AG10803 (cell line): Measurements from ENCODE around the gene HEXB.

ENCODE experiments used
- DNase-seq: peaks from one replicate; pipeline ENCODE4 v3.0.0; 2010; ENCODE audit warnings: low read depth
- H3K4me3 ChIP-seq: 2 replicates; pipeline ENCODE4 v1.5.1; 2011; ENCODE audit warnings: mild to moderate bottlenecking, low read length, control low read depth
- TF ChIP-seq, protein P1 (sequence below): conservative IDR thresholded peaks from 2 replicates; pipeline ENCODE4 v1.5.1; 2011; ENCODE audit warnings: mild to moderate bottlenecking, low read length, control low read depth, inconsistent platforms

The HEXB gene

DNA sequence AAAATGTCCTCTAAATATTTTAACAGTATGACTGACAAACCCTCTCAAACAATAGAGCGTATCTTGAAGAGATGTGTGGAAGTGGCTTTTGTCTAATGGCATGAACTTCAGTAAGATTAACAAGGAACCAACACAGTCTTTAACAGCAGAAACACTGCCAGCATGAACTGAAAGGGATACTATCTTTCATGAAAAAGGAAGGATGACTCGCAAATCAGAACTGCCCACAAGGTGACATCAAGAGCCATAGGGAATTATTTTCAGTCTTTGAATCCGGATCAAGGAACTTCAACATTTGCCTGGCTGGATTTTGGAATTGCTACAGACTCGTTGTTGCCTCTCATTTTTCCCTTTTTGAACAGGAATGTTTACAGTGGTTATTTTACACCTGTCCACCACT is 5.1 kb upstream of the HEXB start:
- H3K4me3 ChIP-seq = no peak overlapping the region
- TF ChIP-seq, protein P1, sequence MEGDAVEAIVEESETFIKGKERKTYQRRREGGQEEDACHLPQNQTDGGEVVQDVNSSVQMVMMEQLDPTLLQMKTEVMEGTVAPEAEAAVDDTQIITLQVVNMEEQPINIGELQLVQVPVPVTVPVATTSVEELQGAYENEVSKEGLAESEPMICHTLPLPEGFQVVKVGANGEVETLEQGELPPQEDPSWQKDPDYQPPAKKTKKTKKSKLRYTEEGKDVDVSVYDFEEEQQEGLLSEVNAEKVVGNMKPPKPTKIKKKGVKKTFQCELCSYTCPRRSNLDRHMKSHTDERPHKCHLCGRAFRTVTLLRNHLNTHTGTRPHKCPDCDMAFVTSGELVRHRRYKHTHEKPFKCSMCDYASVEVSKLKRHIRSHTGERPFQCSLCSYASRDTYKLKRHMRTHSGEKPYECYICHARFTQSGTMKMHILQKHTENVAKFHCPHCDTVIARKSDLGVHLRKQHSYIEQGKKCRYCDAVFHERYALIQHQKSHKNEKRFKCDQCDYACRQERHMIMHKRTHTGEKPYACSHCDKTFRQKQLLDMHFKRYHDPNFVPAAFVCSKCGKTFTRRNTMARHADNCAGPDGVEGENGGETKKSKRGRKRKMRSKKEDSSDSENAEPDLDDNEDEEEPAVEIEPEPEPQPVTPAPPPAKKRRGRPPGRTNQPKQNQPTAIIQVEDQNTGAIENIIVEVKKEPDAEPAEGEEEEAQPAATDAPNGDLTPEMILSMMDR = no peak
- no peak for DNase-seq

DNA sequence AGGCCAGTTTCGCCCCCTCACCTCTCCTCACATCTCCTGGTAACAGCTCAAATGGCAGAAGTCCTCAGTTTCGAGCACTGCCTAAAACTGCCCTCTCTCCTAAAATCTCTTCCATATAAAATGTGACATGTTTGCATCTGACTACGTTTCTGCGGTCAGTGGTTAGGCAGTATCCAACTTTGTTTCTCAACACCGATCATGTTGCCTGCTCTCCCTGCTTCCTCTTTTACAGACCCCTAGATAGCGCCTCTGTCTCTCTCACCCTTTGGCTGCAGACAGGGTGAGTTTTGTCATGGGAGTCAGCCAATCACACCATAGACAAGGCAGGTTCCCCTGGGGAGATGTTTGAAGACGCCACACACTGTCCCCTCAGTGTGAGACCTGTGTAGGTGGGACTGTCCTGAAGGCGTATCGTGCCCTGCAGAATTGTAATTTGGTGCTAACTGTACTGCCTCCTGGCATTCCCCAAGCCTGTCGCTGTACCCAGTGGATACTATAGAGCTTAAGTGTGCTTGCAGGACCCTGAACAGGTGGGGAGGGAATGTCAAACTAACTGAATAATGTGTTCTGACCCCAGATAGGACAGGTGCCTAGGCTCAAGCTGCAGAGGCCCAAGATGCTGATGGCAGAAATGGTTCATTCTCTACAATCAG is 1.1 kb downstream of the HEXB start:
- peak overlapping the region; percentile 82 for H3K4me3 ChIP-seq
- TF ChIP-seq, protein P1 = no peak
- peak; percentile 51 for DNase-seq

DNA sequence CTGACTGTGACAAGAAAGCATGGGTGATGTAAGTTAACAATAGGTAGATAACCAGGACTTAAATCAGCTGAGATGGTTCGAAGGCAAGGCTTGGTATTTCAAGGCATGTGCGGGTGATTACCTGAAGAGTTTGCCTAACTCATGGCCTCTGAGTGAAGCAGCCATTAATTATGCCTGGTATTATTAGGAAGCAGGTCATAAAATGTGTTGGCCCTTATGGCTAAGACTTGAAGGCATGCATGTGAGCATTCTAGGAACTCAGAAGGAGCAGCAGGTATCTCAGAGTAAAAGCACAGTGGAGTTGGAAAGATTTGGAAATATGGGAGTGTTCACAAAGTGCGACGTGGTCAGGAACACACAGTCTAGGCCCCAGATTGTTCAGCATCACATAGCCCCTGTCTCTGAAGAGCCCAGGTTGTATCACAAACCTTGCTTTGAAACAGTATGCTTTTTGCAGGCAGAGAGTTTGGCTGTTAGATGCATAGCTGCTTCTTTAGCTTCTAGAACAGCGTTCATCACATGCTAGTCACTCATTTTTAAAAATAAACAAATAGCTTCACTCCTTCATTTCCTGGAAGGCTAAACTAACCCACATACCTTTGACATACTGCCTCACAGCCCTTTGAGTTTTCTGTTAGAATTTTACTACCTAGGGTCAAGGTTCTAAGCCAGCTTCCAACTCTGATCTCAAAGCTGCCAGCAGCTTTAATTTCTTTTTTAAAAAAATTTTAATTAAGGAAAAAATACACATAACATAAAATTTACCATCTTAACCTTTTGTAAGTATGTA is 2.1 kb downstream of the HEXB start:
- TF ChIP-seq, protein P1 = no peak
- DNase-seq = no peak
- no peak overlapping the region for H3K4me3 ChIP-seq

DNA sequence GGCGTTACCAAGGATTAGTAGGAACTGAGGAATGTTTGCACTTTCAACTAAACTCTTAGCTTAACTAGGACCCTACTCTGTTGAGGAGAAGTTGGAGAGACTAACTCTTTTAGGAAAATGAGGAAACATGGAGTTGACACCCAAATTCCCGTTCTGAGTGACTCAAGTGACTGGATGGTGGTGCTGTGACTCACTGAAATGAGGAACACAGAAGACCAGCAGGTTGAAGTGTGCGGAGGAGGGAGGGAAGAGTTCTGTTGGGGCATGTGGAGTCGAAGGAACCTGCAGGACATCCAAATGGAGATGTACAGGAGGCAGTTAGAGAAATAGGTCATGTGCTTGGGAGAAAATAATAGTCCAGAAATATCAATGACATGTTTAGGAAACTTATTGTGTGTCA is 8.2 kb downstream of the HEXB start:
- DNase-seq = no peak
- no peak overlapping the region for H3K4me3 ChIP-seq
- TF ChIP-seq, protein P1 = no peak

DNA sequence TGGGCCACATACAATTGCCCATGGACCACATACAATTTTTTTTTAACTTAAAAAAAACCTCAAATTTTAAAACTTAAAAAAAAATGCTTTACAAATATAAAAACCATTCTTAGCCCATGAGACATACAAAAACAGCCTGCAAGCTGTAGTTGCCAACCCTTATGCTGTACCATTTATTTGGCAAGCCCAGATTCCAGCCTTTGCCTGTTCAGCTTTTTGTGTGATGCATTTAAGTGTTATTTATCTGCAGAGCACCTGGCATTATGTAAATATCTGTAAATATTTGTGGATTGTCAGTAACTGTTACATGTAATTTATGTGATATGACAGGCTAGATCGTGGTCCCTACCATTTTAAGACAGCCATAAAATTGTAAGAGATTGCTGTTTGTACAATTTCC is 32.6 kb downstream of the HEXB start:
- no peak for DNase-seq
- TF ChIP-seq, protein P1 = no peak

DNA sequence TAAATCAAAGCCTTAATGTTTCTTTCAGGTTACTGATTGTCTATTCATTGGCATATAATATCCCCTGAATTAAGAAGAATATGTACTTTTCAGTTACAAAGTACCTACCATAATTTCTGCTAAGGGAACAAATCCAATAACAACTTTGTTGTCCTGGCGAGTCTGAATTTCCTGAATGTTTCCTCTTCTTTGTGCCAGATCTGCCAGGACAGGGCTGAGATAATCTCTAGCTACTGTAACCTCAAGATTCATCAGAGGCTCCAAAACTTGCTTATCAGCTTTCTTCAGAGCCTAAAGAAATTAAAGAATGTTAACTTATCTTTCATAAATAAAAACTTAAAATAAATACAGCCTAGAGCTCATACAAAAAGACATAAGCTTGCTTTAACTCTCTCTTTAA is 37.2 kb downstream of the HEXB start:
- TF ChIP-seq, protein P1 = no peak
- H3K4me3 ChIP-seq = no peak overlapping the region
- no peak for DNase-seq

More for the DNA sequence above, 32.6 kb downstream of the HEXB start:
- no peak overlapping the region for H3K4me3 ChIP-seq

DNA sequence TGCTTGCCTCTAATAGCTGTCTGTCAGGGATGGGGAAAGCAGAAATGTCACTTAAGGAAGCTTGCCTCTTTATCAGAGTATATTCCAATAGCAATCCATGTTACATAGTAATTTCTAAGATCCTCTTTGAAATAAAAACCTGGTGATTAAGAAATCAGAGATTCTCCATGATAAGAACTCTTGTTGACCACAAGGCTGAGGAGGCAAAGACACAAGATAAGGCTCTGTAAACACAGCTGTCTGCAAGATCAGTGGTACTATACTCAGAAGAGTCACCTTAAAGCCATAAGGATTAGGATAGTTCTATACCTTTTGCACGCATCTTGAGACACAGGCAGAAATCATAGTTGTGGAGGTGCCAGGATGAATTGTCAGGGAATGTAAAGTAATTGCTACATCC is 40.3 kb downstream of the HEXB start:
- no peak for DNase-seq
- H3K4me3 ChIP-seq = no peak overlapping the region
- TF ChIP-seq, protein P1 = no peak
